Fibroblast of the conjunctiva (primary cell): ENCODE data around the gene PNCK.

Experiments used
- DNase-seq: peaks from one replicate; pipeline ENCODE4 v3.0.0-alpha.2; 2010; ENCODE audit warnings: low read depth

The PNCK gene

GRCh38 chrX:153640736-153641575 is 32.7 kb downstream of the PNCK start:
- no peak for DNase-seq

GRCh38 chrX:153640045-153640686 is 33.4 kb downstream of the PNCK start:
- no peak for DNase-seq

- DNase-seq = no peak
Measured at GRCh38 chrX:153639177-153640044, 34.2 kb downstream of the PNCK start.

- DNase-seq = no peak
Measured at GRCh38 chrX:153638436-153639176, 35.0 kb downstream of the PNCK start.

- no peak for DNase-seq
Measured at GRCh38 chrX:153638041-153638371, 35.6 kb downstream of the PNCK start.

GRCh38 chrX:153637121-153638040 is 36.2 kb downstream of the PNCK start:
- no peak for DNase-seq

- no peak for DNase-seq
Measured at GRCh38 chrX:153636716-153637115, 36.9 kb downstream of the PNCK start.

- DNase-seq = no peak
Measured at GRCh38 chrX:153635788-153636668, 37.6 kb downstream of the PNCK start.

- DNase-seq = no peak
Measured at GRCh38 chrX:153635388-153635787, 38.2 kb downstream of the PNCK start.

- no peak for DNase-seq
Measured at GRCh38 chrX:153634832-153635231, 38.8 kb downstream of the PNCK start.

- no peak for DNase-seq
Measured at GRCh38 chrX:153634236-153634635, 39.4 kb downstream of the PNCK start.

- DNase-seq = no peak
Measured at GRCh38 chrX:153633607-153634180, 39.9 kb downstream of the PNCK start.

- DNase-seq = no peak
Measured at GRCh38 chrX:153633048-153633447, 40.6 kb downstream of the PNCK start.

GRCh38 chrX:153632595-153632946 is 41.0 kb downstream of the PNCK start:
- no peak for DNase-seq

- DNase-seq = no peak
Measured at GRCh38 chrX:153631907-153632594, 41.6 kb downstream of the PNCK start.

GRCh38 chrX:153631346-153631745 is 42.3 kb downstream of the PNCK start:
- no peak for DNase-seq

- no peak for DNase-seq
Measured at GRCh38 chrX:153628665-153629064, 44.9 kb downstream of the PNCK start.

GRCh38 chrX:153628129-153628528 is 45.5 kb downstream of the PNCK start:
- no peak for DNase-seq

- no peak for DNase-seq
Measured at GRCh38 chrX:153627675-153628111, 45.9 kb downstream of the PNCK start.
